Choroid plexus epithelial cell (primary cell): ENCODE measurements around the gene MSMO1.

Source experiments
- DNase-seq: peaks from one replicate; pipeline ENCODE4 v3.0.0-alpha.2; 2010; ENCODE audit warnings: low read depth
- H3K4me3 ChIP-seq: 2 replicates; pipeline ENCODE4 v1.5.1; 2011; ENCODE audit warnings: low read depth, mild to moderate bottlenecking, control low read depth, low read length, moderate library complexity
- TF ChIP-seq, protein P1 (sequence below): conservative IDR thresholded peaks from 2 replicates; pipeline ENCODE4 v1.5.1; 2011; ENCODE audit warnings: low read depth, mild to moderate bottlenecking, control low read depth, inconsistent platforms, low read length, moderate library complexity

Gene MSMO1

DNA sequence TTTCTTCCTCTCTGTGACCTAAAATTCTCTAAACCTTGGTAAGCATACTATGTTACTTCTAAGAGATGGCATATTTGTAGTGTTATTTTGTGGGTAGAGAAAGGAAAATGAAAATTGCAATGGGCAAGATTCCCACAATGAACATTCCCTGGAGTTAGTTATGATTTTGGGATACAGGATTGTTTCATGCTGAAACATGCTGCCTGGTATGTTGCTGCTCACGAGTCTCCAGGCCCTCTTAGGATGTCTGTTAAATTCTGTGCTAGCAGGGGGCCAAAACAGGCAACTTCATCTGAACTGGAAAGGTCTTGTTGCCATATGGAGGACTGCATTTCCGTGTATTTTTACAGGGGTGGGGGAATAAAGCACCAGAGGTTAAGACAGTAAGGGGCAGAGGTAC, 18.9 kb upstream of the MSMO1 start:
- TF ChIP-seq, protein P1, sequence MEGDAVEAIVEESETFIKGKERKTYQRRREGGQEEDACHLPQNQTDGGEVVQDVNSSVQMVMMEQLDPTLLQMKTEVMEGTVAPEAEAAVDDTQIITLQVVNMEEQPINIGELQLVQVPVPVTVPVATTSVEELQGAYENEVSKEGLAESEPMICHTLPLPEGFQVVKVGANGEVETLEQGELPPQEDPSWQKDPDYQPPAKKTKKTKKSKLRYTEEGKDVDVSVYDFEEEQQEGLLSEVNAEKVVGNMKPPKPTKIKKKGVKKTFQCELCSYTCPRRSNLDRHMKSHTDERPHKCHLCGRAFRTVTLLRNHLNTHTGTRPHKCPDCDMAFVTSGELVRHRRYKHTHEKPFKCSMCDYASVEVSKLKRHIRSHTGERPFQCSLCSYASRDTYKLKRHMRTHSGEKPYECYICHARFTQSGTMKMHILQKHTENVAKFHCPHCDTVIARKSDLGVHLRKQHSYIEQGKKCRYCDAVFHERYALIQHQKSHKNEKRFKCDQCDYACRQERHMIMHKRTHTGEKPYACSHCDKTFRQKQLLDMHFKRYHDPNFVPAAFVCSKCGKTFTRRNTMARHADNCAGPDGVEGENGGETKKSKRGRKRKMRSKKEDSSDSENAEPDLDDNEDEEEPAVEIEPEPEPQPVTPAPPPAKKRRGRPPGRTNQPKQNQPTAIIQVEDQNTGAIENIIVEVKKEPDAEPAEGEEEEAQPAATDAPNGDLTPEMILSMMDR: no peak
- peak; percentile 55 for DNase-seq
- H3K4me3 ChIP-seq: no peak overlapping the region

DNA sequence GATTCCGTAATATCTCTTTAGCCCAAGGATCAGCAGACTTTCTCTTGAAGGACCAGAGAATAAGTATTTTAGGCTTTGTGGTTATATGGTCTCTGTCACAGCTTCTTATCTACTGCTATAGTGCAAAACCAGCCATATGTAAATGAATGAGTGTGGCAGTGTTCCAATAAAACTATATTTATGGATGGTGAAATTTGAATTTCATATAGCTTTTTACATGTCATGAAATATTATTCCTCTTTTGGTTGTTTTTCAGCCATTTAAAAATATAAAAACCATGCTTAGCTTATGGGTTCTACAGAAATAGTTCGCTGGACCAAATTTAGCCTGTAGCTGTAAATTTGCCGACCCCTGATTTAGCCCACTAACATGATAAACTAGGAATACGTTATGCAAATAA, 18.0 kb upstream of the MSMO1 start:
- DNase-seq: no peak
- TF ChIP-seq, protein P1: no peak
- H3K4me3 ChIP-seq: no peak overlapping the region

DNA sequence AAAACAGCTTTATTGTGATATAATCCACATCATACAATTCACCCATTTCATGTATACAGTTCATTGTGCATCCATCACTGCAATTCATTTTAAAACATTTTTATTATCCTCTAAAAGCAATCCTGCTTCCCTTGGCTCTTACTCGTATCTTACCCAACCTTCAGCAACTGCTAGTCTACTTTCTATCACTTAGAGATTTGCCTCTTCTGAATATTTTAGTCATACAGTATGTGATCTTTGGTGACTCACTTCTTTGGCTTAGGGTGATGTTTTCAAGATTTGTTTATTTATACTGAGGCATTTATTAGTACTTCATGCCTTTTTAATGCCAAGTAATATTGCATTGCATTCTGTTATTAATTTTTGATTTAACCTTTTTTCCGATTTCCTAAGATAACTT, 15.0 kb upstream of the MSMO1 start:
- TF ChIP-seq, protein P1: no peak
- no peak overlapping the region for H3K4me3 ChIP-seq
- peak; percentile 86 for DNase-seq

DNA sequence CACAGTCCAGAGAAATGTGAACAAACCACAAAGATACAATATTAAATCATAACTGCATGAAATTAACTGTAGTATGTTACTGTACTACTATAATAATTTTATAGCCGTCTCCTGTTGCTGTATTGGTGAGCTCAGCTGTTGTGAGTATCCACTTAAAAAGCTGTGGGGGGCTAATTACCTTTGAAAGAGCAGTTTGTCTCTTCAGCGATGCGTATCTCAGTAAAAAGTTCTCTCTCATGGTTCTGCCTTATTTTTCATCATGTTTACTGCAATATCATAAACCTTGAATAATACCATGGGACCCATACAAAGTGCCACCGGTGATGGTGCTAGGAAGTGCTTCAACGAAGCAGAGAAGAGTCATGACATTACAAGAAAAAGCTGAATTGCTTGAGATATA, 8.4 kb upstream of the MSMO1 start:
- TF ChIP-seq, protein P1: no peak
- no peak overlapping the region for H3K4me3 ChIP-seq
- no peak for DNase-seq

DNA sequence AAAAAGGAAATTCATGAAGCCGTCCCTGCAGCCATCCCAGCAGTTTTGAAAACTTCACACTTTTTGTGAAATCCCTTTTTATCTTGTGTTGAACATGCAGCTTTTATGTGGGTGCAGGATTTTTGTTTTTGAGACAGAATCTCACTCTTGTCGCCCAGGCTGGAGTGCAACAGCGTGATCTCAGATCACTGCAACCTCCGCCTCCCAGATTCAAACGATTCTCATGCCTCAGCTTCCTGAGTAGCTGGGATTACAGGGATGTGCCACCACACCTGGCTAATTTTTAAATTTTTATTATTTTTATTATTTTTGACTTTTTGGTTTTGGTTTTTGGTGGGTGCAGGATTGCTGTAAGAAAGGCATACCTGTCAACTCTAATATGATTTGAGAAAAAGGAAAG, 8.0 kb upstream of the MSMO1 start:
- DNase-seq: no peak
- no peak overlapping the region for H3K4me3 ChIP-seq
- TF ChIP-seq, protein P1: no peak

DNA sequence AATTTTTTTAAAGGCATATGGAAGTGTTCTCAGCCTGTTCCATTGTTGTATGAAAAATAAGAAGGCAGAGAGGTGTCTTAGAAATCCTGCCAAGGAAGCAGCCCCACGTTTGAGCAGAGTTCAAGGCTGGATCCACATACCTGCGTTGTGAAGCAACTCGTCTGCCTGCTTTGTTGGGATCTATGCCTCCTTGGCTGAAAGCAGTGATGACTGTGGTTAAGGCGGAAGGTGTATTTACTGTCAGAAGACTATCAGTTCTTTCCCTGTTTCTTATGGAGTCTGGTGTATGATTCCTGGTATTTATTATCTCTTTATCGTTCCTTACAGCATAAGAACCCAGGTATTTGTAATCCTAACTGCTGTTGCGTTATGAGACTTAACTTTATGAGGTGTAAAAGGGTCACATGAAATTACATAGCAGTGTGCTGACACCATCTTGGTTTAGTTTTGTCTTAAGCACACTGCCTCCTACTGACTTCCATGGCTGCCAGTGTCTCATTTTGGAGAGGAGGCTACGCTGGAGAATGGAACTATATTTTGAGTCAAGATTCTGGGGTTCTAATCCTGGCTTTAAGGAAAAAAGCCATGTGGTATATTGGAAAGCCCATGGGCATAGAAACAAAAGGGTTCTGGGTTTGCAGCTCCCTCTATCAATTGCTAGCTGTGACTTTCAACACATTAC, 3.1 kb upstream of the MSMO1 start:
- no peak overlapping the region for H3K4me3 ChIP-seq
- DNase-seq: no peak
- TF ChIP-seq, protein P1: no peak

DNA sequence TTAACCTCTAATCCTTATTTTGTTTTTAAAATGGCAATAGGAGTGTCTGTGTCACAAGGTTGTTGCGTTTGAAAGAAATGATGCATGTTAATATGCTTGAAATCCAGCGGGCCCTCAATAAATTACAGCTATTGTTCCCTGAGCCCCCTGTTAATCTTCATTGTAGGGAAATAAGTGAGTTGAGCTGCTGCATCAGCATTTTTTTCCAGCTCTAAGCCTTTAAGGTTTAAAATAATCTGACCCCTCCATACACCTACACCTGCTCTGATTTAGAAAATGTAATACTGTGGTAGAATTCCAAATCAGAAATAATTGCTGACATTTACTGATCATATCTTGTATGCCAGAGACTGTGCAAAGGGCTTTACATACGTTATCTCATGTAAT, 2.6 kb upstream of the MSMO1 start:
- TF ChIP-seq, protein P1: no peak
- no peak overlapping the region for H3K4me3 ChIP-seq
- DNase-seq: no peak
